HL-60 (cell line): ENCODE results near the gene GABPB1.

Experiments
- CTCF ChIP-seq: IDR thresholded peaks from one replicate; pipeline ENCODE4 v1.5.1; 2011; ENCODE audit warnings: low read length, control low read depth, inconsistent platforms; ENCODE audit not compliant: insufficient read depth
- GABPA ChIP-seq: IDR thresholded peaks from 2 replicates; pipeline ENCODE4 v1.6.1; 2012; ENCODE audit warnings: low read depth
- POLR2AphosphoS5 ChIP-seq: IDR thresholded peaks from 2 replicates; pipeline ENCODE4 v1.6.1; 2012; ENCODE audit warnings: low read depth
- REST ChIP-seq: IDR thresholded peaks from 2 replicates; pipeline ENCODE4 v1.6.1; 2012; ENCODE audit warnings: low read depth; ENCODE audit not compliant: insufficient replicate concordance
- SPI1 ChIP-seq: IDR thresholded peaks from 2 replicates; pipeline ENCODE4 v1.6.1; 2012; ENCODE audit warnings: low read depth, mild to moderate bottlenecking, borderline replicate concordance

DNA sequence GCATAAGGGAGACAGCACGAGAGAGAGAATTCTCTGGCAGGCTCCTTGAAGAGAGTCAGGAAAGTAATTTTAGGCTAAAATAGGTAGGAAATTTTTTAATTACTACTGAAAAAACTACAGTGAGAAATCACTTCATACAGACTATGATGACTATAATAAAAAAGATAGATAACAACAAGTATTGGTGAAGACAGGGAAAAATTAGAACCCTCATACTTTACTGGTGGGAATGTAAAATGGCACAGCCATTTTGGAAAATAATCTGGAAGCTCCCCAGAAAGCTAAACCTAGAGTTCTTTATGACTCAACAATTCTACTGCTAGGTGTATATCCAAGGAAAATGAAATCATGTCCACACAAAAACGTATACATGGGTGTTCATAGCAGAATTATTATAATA is 87.4 kb downstream of the GABPB1 start:
- TF ChIP-seq REST, result no peak
- no peak for TF ChIP-seq CTCF
- TF ChIP-seq POLR2AphosphoS5, result no peak
- TF ChIP-seq GABPA, result no peak
- TF ChIP-seq SPI1, result no peak
